Ectodermal cell (in vitro differentiated cells): ENCODE results near the gene BTBD16.

Source experiments
- H3K27ac ChIP-seq: 2 replicates; pipeline ENCODE4 v1.7.0; 2013; ENCODE audit warnings: mild to moderate bottlenecking, low read depth, low read length; ENCODE audit not compliant: insufficient read depth, poor library complexity, severe bottlenecking
- H3K27me3 ChIP-seq: 2 replicates; pipeline ENCODE4 v1.7.0; 2013; ENCODE audit warnings: mild to moderate bottlenecking, low read length; ENCODE audit not compliant: insufficient read depth, control insufficient read depth, poor library complexity, severe bottlenecking
- H3K36me3 ChIP-seq: one replicate; pipeline ENCODE4 v1.7.0; 2013; ENCODE audit warnings: low read length; ENCODE audit not compliant: control insufficient read depth, insufficient read depth
- H3K4me1 ChIP-seq: one replicate; pipeline ENCODE4 v1.7.0; 2013; ENCODE audit warnings: low read length; ENCODE audit not compliant: control insufficient read depth, insufficient read depth
- H3K4me3 ChIP-seq: 2 replicates; pipeline ENCODE4 v1.7.0; 2013; ENCODE audit warnings: low read depth, low read length, control low read depth; ENCODE audit not compliant: insufficient read depth
- H3K9me3 ChIP-seq: 2 replicates; pipeline ENCODE4 v1.7.0; 2013; ENCODE audit warnings: mild to moderate bottlenecking, low read length, moderate library complexity; ENCODE audit not compliant: control insufficient read depth
- WGBS, 2 experiments: methylation state at CpG; one replicate each; pipeline ENCODE4 v1.1.7; 2013; ENCODE audit warnings: missing lambda C conversion rate in 2 of 2; 5-methylcytosine and 5-hydroxymethylcytosine counted together

Gene BTBD16

GRCh38 chr10:122257041-122257440 lies 14.1 kb upstream of the BTBD16 start:
- no peaks in the 10 kb centered on the region for H3K36me3 ChIP-seq
- H3K27me3 ChIP-seq: no peaks in the 10 kb centered on the region
- H3K9me3 ChIP-seq: peaks cover 3% of the 10 kb centered on the region
- no peak overlapping the region for H3K4me3 ChIP-seq
- peaks cover 3% of the 10 kb centered on the region for H3K4me1 ChIP-seq
- WGBS, 2 experiments: 95 to 96% methylated on average over 3 of the region's 3 CpGs
- H3K27ac ChIP-seq: no peak overlapping the region

- WGBS, 2 experiments: 82 to 83% methylated on average over 25 of the region's 25 CpGs
- H3K9me3 ChIP-seq: peaks cover 3% of the 10 kb centered on the region
- no peak overlapping the region for H3K27ac ChIP-seq
- H3K4me1 ChIP-seq: peaks cover 3% of the 10 kb centered on the region
- H3K36me3 ChIP-seq: no peaks in the 10 kb centered on the region
- H3K27me3 ChIP-seq: no peaks in the 10 kb centered on the region
- no peak overlapping the region for H3K4me3 ChIP-seq
These were observed 12.7 kb upstream of the BTBD16 start for GRCh38 chr10:122258136-122259074.

- H3K27me3 ChIP-seq: no peaks in the 10 kb centered on the region
- H3K36me3 ChIP-seq: no peaks in the 10 kb centered on the region
- no peak overlapping the region for H3K4me3 ChIP-seq
- WGBS, 2 experiments: 78 to 87% methylated on average over 4 of the region's 4 CpGs
- peaks cover 3% of the 10 kb centered on the region for H3K9me3 ChIP-seq
- H3K27ac ChIP-seq: no peak overlapping the region
- H3K4me1 ChIP-seq: peaks cover 3% of the 10 kb centered on the region
These were observed 12.0 kb upstream of the BTBD16 start for GRCh38 chr10:122259075-122259466.

- WGBS, 2 experiments: 78 to 80% methylated on average over 1 of the region's 1 CpG
- Histone ChIP-seq H3K4me3 (no peak overlapping the region), H3K36me3 (no peaks in the 10 kb centered on the region), H3K27me3 (no peaks in the 10 kb centered on the region), H3K27ac (no peak overlapping the region), H3K9me3 (peaks cover 3% of the 10 kb centered on the region), H3K4me1 (peaks cover 3% of the 10 kb centered on the region)
These were observed 9.5 kb upstream of the BTBD16 start for GRCh38 chr10:122261584-122261983.

- Histone ChIP-seq H3K4me3 (no peak overlapping the region), H3K9me3 (peaks cover 3% of the 10 kb centered on the region), H3K36me3 (no peaks in the 10 kb centered on the region), H3K4me1 (peaks cover under 1% of the 10 kb centered on the region), H3K27ac (no peak overlapping the region), H3K27me3 (no peaks in the 10 kb centered on the region)
- WGBS, 2 experiments: 90 to 94% methylated on average over 1 of the region's 1 CpG
These were observed 7.1 kb upstream of the BTBD16 start for GRCh38 chr10:122263971-122264370.

GRCh38 chr10:122264436-122264835 lies 6.7 kb upstream of the BTBD16 start:
- Histone ChIP-seq H3K27me3 (no peaks in the 10 kb centered on the region), H3K4me1 (no peaks in the 10 kb centered on the region), H3K9me3 (peaks cover 3% of the 10 kb centered on the region), H3K27ac (no peak overlapping the region), H3K4me3 (no peak overlapping the region), H3K36me3 (no peaks in the 10 kb centered on the region)
- WGBS, 2 experiments: 100% methylated on average over 1 of the region's 1 CpG

- Histone ChIP-seq H3K27ac (no peak overlapping the region), H3K36me3 (no peaks in the 10 kb centered on the region), H3K4me1 (no peaks in the 10 kb centered on the region), H3K4me3 (no peak overlapping the region), H3K9me3 (peaks cover 3% of the 10 kb centered on the region), H3K27me3 (no peaks in the 10 kb centered on the region)
- 93 to 95% methylated on average over 8 of the region's 8 CpGs for WGBS, 2 experiments
These were observed 6.2 kb upstream of the BTBD16 start for GRCh38 chr10:122264931-122265330.

- no peaks in the 10 kb centered on the region for H3K36me3 ChIP-seq
- WGBS, 2 experiments: 93 to 96% methylated on average over 5 to 6 of the region's 6 CpGs
- H3K9me3 ChIP-seq: peaks cover 3% of the 10 kb centered on the region
- H3K4me1 ChIP-seq: no peaks in the 10 kb centered on the region
- no peaks in the 10 kb centered on the region for H3K27me3 ChIP-seq
- no peak overlapping the region for H3K4me3 ChIP-seq
- H3K27ac ChIP-seq: no peak overlapping the region
These were observed 5.2 kb upstream of the BTBD16 start for GRCh38 chr10:122265896-122266295.

GRCh38 chr10:122267849-122268737 lies 3.0 kb upstream of the BTBD16 start:
- WGBS, 2 experiments: 65 to 68% methylated on average over 14 of the region's 14 CpGs
- H3K9me3 ChIP-seq: no peaks in the 10 kb centered on the region

More at GRCh38 chr10:122267849-122268737, 3.0 kb upstream of the BTBD16 start:
- Histone ChIP-seq H3K36me3 (no peaks in the 10 kb centered on the region), H3K27ac (no peak overlapping the region), H3K4me3 (no peak overlapping the region), H3K27me3 (no peaks in the 10 kb centered on the region), H3K4me1 (no peaks in the 10 kb centered on the region)
